ENCODE data around the gene MAT1A. TPM values are rescaled to one million over a fixed set of nuclear protein-coding genes. Genes with fewer than 3 reads are reported as not detected.

Gene MAT1A
- polyA plus RNA-seq, 3 donors: not detected

DNA sequence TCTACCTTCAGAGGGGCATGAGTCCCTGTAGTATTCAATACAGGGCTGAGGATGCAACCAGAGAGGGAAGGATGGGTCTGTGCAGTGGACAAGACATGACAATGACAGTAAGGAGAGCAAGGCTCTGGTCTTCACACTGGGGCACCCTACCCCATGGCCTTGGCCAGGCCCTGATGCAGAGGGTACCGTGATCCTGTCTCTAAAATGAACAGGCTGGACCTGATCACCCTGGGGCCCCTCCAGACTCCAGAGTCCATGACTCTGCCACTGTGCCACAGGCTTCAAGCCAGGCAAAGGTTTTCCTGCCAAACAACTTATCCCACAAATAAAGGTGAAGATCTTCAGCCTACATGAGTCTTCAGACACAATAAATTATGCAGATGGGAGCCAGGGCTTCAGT lies 4.9 kb downstream of the MAT1A start:
- H3K36me3 ChIP-seq (replicated peaks in 1 of 2; ENCODE audit: control insufficient read depth in 1 of 2, insufficient read depth in 2 of 2, low read length in 2 of 2): no peaks in the 10 kb centered on the region
- no peaks in the 10 kb centered on the region for H4K20me1 ChIP-seq (ENCODE audit: insufficient read depth, low read length)
- no peaks in the 10 kb centered on the region for H3K9me3 ChIP-seq (replicated peaks in 1 of 2; ENCODE audit: control insufficient read depth in 1 of 2, insufficient read depth in 1 of 2, low read length in 2 of 2)
- no peak overlapping the region for H3K9ac ChIP-seq (ENCODE audit: insufficient read depth, low read length, poor library complexity, severe bottlenecking)
- no peak overlapping the region for H3K4me2 ChIP-seq (replicated peaks; ENCODE audit: extremely low read depth, low read length, poor library complexity, severe bottlenecking)
- Mint-ChIP-seq H3K36me3 (no peaks in the 10 kb centered on the region), H3K9me3 (peaks cover 0 to 1% (median 0%) of the 10 kb centered on the region in 7 donors), H3K4me1 (peaks cover 3% of the 10 kb centered on the region), H3K27ac (no peak overlapping the region), H3K4me3 (no peak overlapping the region), H3K27me3 (ENCODE audit: low read depth in 3 of 3) (peaks cover 0 to 6% (median 3%) of the 10 kb centered on the region in 3 donors)
- H3K27ac ChIP-seq (ENCODE audit: low read depth in 1 of 2, low read length in 2 of 2): no peak overlapping the region
- no peaks in the 10 kb centered on the region for H3K4me1 ChIP-seq (ENCODE audit: control insufficient read depth in 1 of 2, insufficient read depth in 2 of 2, low read length in 2 of 2)
- H3K79me2 ChIP-seq (ENCODE audit: insufficient read depth, low read length): no peaks in the 10 kb centered on the region
- DNase-seq: no peak
- H2AFZ ChIP-seq (ENCODE audit: insufficient read depth, low read depth, low read length, poor library complexity, severe bottlenecking): no peak overlapping the region
- TF ChIP-seq CTCF (IDR thresholded peaks at IDR 0.05): no peak
- intact Hi-C loops (cut with micrococcal nuclease): no loop called here
- WGBS (ENCODE audit: insufficient coverage): 89% methylated on average over 1 of the region's 1 CpG
- H3K4me3 ChIP-seq (replicated peaks in 1 of 3; ENCODE audit: low read depth in 2 of 3, low read length in 3 of 3): no peak overlapping the region
- no peaks in the 10 kb centered on the region for H3K27me3 ChIP-seq (ENCODE audit: control insufficient read depth in 2 of 2, insufficient read depth in 2 of 2, low read length in 2 of 2)

GRCh38 chr10:80283536-80284199 lies 5.8 kb downstream of the MAT1A start:
- Mint-ChIP-seq H3K9me3 (peaks cover 0 to 1% (median 0%) of the 10 kb centered on the region in 7 donors), H3K36me3 (no peaks in the 10 kb centered on the region), H3K27ac (no peak overlapping the region), H3K4me1 (no peaks in the 10 kb centered on the region), H3K27me3 (ENCODE audit: low read depth in 3 of 3) (peaks cover 0 to 9% (median 3%) of the 10 kb centered on the region in 3 donors), H3K4me3 (no peak overlapping the region)
- Histone ChIP-seq H4K20me1 (ENCODE audit: insufficient read depth, low read length) (no peaks in the 10 kb centered on the region), H3K36me3 (replicated peaks in 1 of 2; ENCODE audit: control insufficient read depth in 1 of 2, insufficient read depth in 2 of 2, low read length in 2 of 2) (no peaks in the 10 kb centered on the region), H3K4me2 (replicated peaks; ENCODE audit: extremely low read depth, low read length, poor library complexity, severe bottlenecking) (no peak overlapping the region), H3K27me3 (ENCODE audit: control insufficient read depth in 2 of 2, insufficient read depth in 2 of 2, low read length in 2 of 2) (no peaks in the 10 kb centered on the region), H2AFZ (ENCODE audit: insufficient read depth, low read depth, low read length, poor library complexity, severe bottlenecking) (no peak overlapping the region), H3K4me3 (replicated peaks in 1 of 3; ENCODE audit: low read depth in 2 of 3, low read length in 3 of 3) (no peak overlapping the region), H3K9ac (ENCODE audit: insufficient read depth, low read length, poor library complexity, severe bottlenecking) (no peak overlapping the region), H3K79me2 (ENCODE audit: insufficient read depth, low read length) (no peaks in the 10 kb centered on the region), H3K4me1 (ENCODE audit: control insufficient read depth in 1 of 2, insufficient read depth in 2 of 2, low read length in 2 of 2) (no peaks in the 10 kb centered on the region), H3K9me3 (replicated peaks in 1 of 2; ENCODE audit: control insufficient read depth in 1 of 2, insufficient read depth in 1 of 2, low read length in 2 of 2) (no peaks in the 10 kb centered on the region), H3K27ac (ENCODE audit: low read depth in 1 of 2, low read length in 2 of 2) (no peak overlapping the region)
- 97% methylated on average over 9 of the region's 14 CpGs for WGBS (ENCODE audit: insufficient coverage)
- TF ChIP-seq CTCF (IDR thresholded peaks at IDR 0.05): no peak
- intact Hi-C loops (cut with micrococcal nuclease): no loop called here
- DNase-seq: no peak

Data from CD14-positive monocyte (primary cell).